K562 (cell line): ENCODE measurements around the gene LRCOL1. TPM values are rescaled to one million over a fixed set of nuclear protein-coding genes. Genes with fewer than 3 reads are reported as not detected.

Experiments
- ATAC-seq: fragments of 200-7000 bp; cut with Tn5 transposase; 3 replicates; pipeline ENCODE4 v1.9.1; 2020; ENCODE audit warnings: moderate library complexity
- BruUV-seq: library from RNA; stranded (reverse); fragments of 400-500 nt; replicated peaks from 2 replicates; lab custom pipeline; 2021; lab: Mats Ljungman, UMichigan
- CTCF ChIA-PET: fragments of 300-600 bp; formaldehyde crosslinking; extraction: SDS; loops from one replicate; lab custom pipeline; 2021; ENCODE audit warnings: low intra/inter-chr PET ratio; lab: Yijun Ruan, JAX
- POLR2A ChIA-PET: fragments of 300-600, 350-650 bp; sonication (Branson Sonifier 250); formaldehyde crosslinking; extraction: SDS; loops from one replicate; lab custom pipeline; 2021; ENCODE audit warnings: antibody characterized with exemption, inconsistent platforms; lab: Yijun Ruan, JAX
- DNase-seq, 4 experiments: peaks; one replicate each; pipeline versions ENCODE4 v3.0.0 to v3.0.0-alpha.2; 2011 to 2018; ENCODE audit warnings: low spot score in 3 of 4, mixed read lengths in 3 of 4; ENCODE audit errors: extremely low read depth in 1 of 4
- FAIRE-seq: peaks from 2 replicates; lab custom pipeline; 2011; peaks lifted over from hg19 to GRCh38; lab: Jason Lieb, UNC
- H2AFZ ChIP-seq: 2 replicates; pipeline ENCODE4 v1.6.0; 2011; ENCODE audit warnings: low read depth, low read length, control low read depth, inconsistent platforms
- H3K27ac ChIP-seq: fragments of 200-600 bp; 3 replicates; pipeline ENCODE4 v1.8.0; 2011; ENCODE audit warnings: low read depth, mild to moderate bottlenecking, control low read depth, inconsistent platforms, low read length, moderate library complexity, mixed read lengths; ENCODE audit errors: extremely low read depth
- H3K27me3 ChIP-seq, 2 experiments: fragments of 300-600 bp in 1 of 2; 2 replicates in 1 of 2; 3 replicates in 1 of 2; pipeline versions ENCODE4 v1.6.0 to v1.8.0; 2011; ENCODE audit warnings: inconsistent platforms in 2 of 2, low read length in 2 of 2, mild to moderate bottlenecking in 1 of 2, mixed read lengths in 1 of 2, moderate library complexity in 1 of 2; ENCODE audit not compliant: control insufficient read depth in 2 of 2, insufficient read depth in 2 of 2
- H3K36me3 ChIP-seq: fragments of 300-600 bp; 3 replicates; pipeline ENCODE4 v1.8.0; 2011; ENCODE audit warnings: mild to moderate bottlenecking, low read length, inconsistent platforms; ENCODE audit not compliant: control insufficient read depth, insufficient read depth
- H3K4me1 ChIP-seq, 2 experiments: fragments of 200-600 bp in 1 of 2; replicated peaks in 1 of 2; 2 replicates in 1 of 2; 3 replicates in 1 of 2; pipeline versions ENCODE4 v1.5.1 to v1.8.0; 2011; ENCODE audit warnings: inconsistent platforms in 2 of 2, low read length in 2 of 2, mild to moderate bottlenecking in 1 of 2, mixed read lengths in 1 of 2, moderate library complexity in 1 of 2; ENCODE audit not compliant: control insufficient read depth in 2 of 2, insufficient read depth in 2 of 2
- H3K4me2 ChIP-seq: 2 replicates; pipeline ENCODE4 v1.6.1; 2011; ENCODE audit warnings: low read length, control low read depth, inconsistent platforms, mixed read lengths; ENCODE audit not compliant: insufficient read depth
- H3K4me3 ChIP-seq: fragments of 200-600 bp; sonication (generic), shearing (Covaris generic); 2 replicates; pipeline ENCODE4 v1.5.1; 2016; ENCODE audit warnings: control low read depth, inconsistent platforms
- H3K79me2 ChIP-seq: fragments of 200-600 bp; 3 replicates; pipeline ENCODE4 v1.8.0; 2011; ENCODE audit warnings: low read length, inconsistent platforms; ENCODE audit not compliant: control insufficient read depth, insufficient read depth
- H3K9ac ChIP-seq, 2 experiments: 2 replicates each; pipeline versions ENCODE4 v1.6.0 to v1.6.1; 2011; ENCODE audit warnings: low read depth in 2 of 2, low read length in 2 of 2, control low read depth in 1 of 2, inconsistent platforms in 1 of 2, mild to moderate bottlenecking in 1 of 2, mixed read lengths in 1 of 2; ENCODE audit not compliant: insufficient read depth in 1 of 2
- H3K9me1 ChIP-seq: one replicate; pipeline ENCODE4 v1.6.0; 2011; ENCODE audit warnings: inconsistent platforms, mild to moderate bottlenecking, low read length, moderate library complexity; ENCODE audit not compliant: control insufficient read depth, insufficient read depth
- H3K9me3 ChIP-seq: replicated peaks from 2 replicates; pipeline ENCODE4 v1.5.1; 2011; ENCODE audit warnings: low read depth, low read length, inconsistent platforms; ENCODE audit not compliant: control insufficient read depth, insufficient read depth
- H4K20me1 ChIP-seq: replicated peaks from 2 replicates; pipeline ENCODE4 v1.6.1; 2011; ENCODE audit warnings: low read length, inconsistent platforms, mixed read lengths; ENCODE audit not compliant: control insufficient read depth, insufficient read depth
- ELK1 ChIP-seq: sonication (generic); formaldehyde crosslinking; IDR thresholded peaks from 2 replicates; pipeline ENCODE4 v1.8.1; 2022; ENCODE audit warnings: missing genetic modification reagents
- FOXP1 ChIP-seq: sonication (generic); formaldehyde crosslinking; IDR thresholded peaks from 2 replicates; pipeline ENCODE4 v1.8.0; 2022; ENCODE audit warnings: mild to moderate bottlenecking, missing genetic modification reagents
- GTF2A2 ChIP-seq: IDR thresholded peaks from 2 replicates; pipeline ENCODE4 v1.6.1; 2016; ENCODE audit warnings: mild to moderate bottlenecking, missing genetic modification characterization, missing compliant biosample characterization
- SMAD1 ChIP-seq: fragments of 150-350 bp; IDR thresholded peaks from 2 replicates; pipeline ENCODE4 v1.6.1; 2014; ENCODE audit warnings: low read length, low read depth; ENCODE audit not compliant: partially characterized antibody
- SREBF1 ChIP-seq: fragments of 150-350 bp; IDR thresholded peaks from 2 replicates; pipeline ENCODE4 v1.6.1; 2014; ENCODE audit warnings: antibody characterized with exemption, low read depth, low read length, borderline replicate concordance
- TBP ChIP-seq: optimal IDR thresholded peaks from 2 replicates; pipeline ENCODE3; 2011; ENCODE audit warnings: low read depth, low read length, improper control_type of control experiment
- ZNF140 ChIP-seq: fragments of 250-450 bp; sonication (Bioruptor Pico); IDR thresholded peaks from 2 replicates; pipeline ENCODE4 v1.8.0; 2021; ENCODE audit warnings: moderate library complexity, mild to moderate bottlenecking, inconsistent platforms
- ZNF408 ChIP-seq: fragments of 250-450 bp; sonication (Bioruptor Pico); IDR thresholded peaks from 2 replicates; pipeline ENCODE4 v1.4.0; 2020; ENCODE audit warnings: low read depth, mild to moderate bottlenecking, moderate library complexity
- ZNF449 ChIP-seq: fragments of 250-450 bp; sonication (Bioruptor Pico); IDR thresholded peaks from 2 replicates; pipeline ENCODE4 v1.8.0; 2022; ENCODE audit warnings: moderate library complexity, mild to moderate bottlenecking, inconsistent platforms
- ZNF75A ChIP-seq: fragments of 450-650 bp; formaldehyde crosslinking; IDR thresholded peaks from 2 replicates; pipeline ENCODE4 v1.4.0; 2020; ENCODE audit warnings: mild to moderate bottlenecking
- ZNF764 ChIP-seq: fragments of 250-450 bp; sonication (Bioruptor Pico); IDR thresholded peaks from 2 replicates; pipeline ENCODE4 v1.4.0; 2020; ENCODE audit warnings: low read depth, mild to moderate bottlenecking, moderate library complexity
- ZNF766 ChIP-seq: fragments of 200-800 bp; sonication (Bioruptor generic); conservative IDR thresholded peaks from 2 replicates; pipeline ENCODE4 v1.6.1; 2016; ENCODE audit warnings: missing genetic modification characterization, missing compliant biosample characterization
- WGBS: fragments of 100-300 bp; shearing (Covaris generic); methylation state at CpG from one replicate; pipeline ENCODE4 v1.1.6; 2016; ENCODE audit warnings: low coverage, mixed read lengths; ENCODE audit not compliant: insufficient coverage; ENCODE audit errors: missing lambda C conversion rate; 5-methylcytosine and 5-hydroxymethylcytosine counted together
- in situ Hi-C: fragments of 300-500 bp; cut with MboI; formaldehyde crosslinking; loops from 4 replicates; pipeline ENCODE4 v1.15.0; 2018; ENCODE audit warnings: inconsistent platforms, mixed read lengths
- intact Hi-C: fragments of 100-400 bp; cut with micrococcal nuclease; formaldehyde crosslinking; loops from 2 replicates; pipeline ENCODE4 v1.14.2; 2022
- polyA plus RNA-seq, 8 experiments: library from polyadenylated mRNA; depleted of rRNA in 4 of 8; stranded (reverse) in 5 of 8; unstranded in 3 of 8; fragments of >200 nt; fragmentation: Nextera tagmentation in 2 of 8; fragmentation: Illumina TruSeq in 1 of 8; extraction: Ambion mirVana in 2 of 8; extraction: Trizol in 1 of 8; gene quantifications; 2 replicates each; pipeline versions ENCODE4 v1.2.1 to v1.2.3, GENCODE V29; 2011 to 2014; ENCODE audit warnings: inconsistent platforms in 1 of 8, missing spikeins in 1 of 8
- total RNA-seq, 7 experiments: library from RNA; depleted of rRNA in 6 of 7; stranded (reverse); fragments of >200 nt in 6 of 7; fragmentation: Illumina TruSeq in 2 of 7; extraction: Trizol in 2 of 7; gene quantifications; 2 replicates each; pipeline versions ENCODE4 v1.2.1 to v1.2.3, GENCODE V29; 2011 to 2021; ENCODE audit warnings: low replicate concordance in 1 of 7
- TF ChIP-seq, protein P1 (sequence below): fragments of 450-650 bp; IDR thresholded peaks from 2 replicates; pipeline ENCODE4 v1.6.1; 2016; ENCODE audit warnings: missing biosample characterization, missing genetic modification characterization
- TF ChIP-seq, protein P2 (sequence below): fragments of 450-650 bp; conservative IDR thresholded peaks from 2 replicates; pipeline ENCODE4 v1.6.1; 2016; ENCODE audit warnings: missing genetic modification characterization, low read depth, mild to moderate bottlenecking, control low read depth, missing compliant biosample characterization

Gene LRCOL1
- total and polyA plus RNA-seq, 9 of the 15 experiments (the other 6 are each of a cell fraction or from before 2014, with no cell fraction given) = not detected

DNA sequence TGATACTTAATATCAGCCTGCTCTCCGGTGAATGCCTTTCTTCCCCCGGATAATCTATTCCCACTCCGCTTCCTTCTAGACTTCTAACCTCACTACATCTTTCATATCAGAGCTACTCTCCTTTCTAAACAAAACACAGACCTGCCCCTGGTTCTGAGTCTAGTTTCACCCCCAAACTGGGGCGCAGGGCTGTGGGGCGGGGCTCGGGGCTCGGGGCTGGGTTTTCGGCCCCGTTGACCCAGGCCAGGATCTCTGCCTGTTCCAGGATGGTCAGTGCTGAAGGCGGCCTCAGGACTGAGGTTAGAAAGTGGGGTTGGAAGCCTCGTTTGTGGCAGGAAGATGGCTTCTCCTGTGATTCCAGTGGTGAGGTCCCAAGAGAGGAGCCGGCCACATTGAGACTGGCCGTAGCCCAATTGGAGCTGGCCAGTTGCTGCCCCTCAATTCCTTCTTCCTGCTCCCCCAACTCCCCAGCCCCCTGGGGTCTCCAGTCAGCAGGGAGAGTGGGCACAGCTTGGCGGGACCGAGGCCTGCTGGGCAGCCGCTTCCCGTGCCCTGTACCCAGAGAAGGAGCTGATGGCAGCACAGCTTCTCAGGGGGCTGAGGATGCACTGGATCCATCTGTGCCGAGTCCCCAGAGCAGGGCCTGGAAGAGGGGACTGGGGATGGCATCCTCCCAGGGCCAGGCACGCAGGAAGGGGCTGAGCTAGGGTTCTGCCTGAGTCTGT lies 52.9 kb downstream of the LRCOL1 start:
- ChIA-PET POLR2A (interaction anchor here (0.7 kb wide), 1 partner anchor 55 kb away, joined by 3 read pairs; no protein-coding TSS in a partner anchor), CTCF (no interaction called here)
- no peak for FAIRE-seq
- DNase-seq = no peak
- H4K20me1 ChIP-seq = no peaks in the 10 kb centered on the region; the same call in 1 of the 2 replicates
- no peak overlapping the region for H3K4me2 ChIP-seq
- peaks cover 4% of the 10 kb centered on the region; the same call in 1 of the 3 replicates for H3K36me3 ChIP-seq
- peak overlapping the region in 1 of 2 experiments; percentile 45; a peak in 1 of 4 replicates for H3K9ac ChIP-seq
- H2AFZ ChIP-seq = no peak overlapping the region
- intact Hi-C loops = no loop called here
- H3K27ac ChIP-seq = no peak overlapping the region
- no peak overlapping the region for H3K4me3 ChIP-seq
- peaks cover 26% of the 10 kb centered on the region for H3K79me2 ChIP-seq
- BruUV-seq = no TSS peak
- no peak for TF ChIP-seq SREBF1
- TF ChIP-seq ZNF408 = no peak
- no peak for TF ChIP-seq ZNF75A (CRISPR knock-in tag)
- TF ChIP-seq GTF2A2 (tag) = no peak
- TF ChIP-seq, protein P1, sequence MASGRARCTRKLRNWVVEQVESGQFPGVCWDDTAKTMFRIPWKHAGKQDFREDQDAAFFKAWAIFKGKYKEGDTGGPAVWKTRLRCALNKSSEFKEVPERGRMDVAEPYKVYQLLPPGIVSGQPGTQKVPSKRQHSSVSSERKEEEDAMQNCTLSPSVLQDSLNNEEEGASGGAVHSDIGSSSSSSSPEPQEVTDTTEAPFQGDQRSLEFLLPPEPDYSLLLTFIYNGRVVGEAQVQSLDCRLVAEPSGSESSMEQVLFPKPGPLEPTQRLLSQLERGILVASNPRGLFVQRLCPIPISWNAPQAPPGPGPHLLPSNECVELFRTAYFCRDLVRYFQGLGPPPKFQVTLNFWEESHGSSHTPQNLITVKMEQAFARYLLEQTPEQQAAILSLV = no peak
- no peak for TF ChIP-seq SMAD1
- no peak for TF ChIP-seq ZNF764 (CRISPR knock-in tag)
- no peak for TF ChIP-seq ZNF140 (CRISPR knock-in tag)
- no peak for TF ChIP-seq ELK1
- TF ChIP-seq, protein P2, sequence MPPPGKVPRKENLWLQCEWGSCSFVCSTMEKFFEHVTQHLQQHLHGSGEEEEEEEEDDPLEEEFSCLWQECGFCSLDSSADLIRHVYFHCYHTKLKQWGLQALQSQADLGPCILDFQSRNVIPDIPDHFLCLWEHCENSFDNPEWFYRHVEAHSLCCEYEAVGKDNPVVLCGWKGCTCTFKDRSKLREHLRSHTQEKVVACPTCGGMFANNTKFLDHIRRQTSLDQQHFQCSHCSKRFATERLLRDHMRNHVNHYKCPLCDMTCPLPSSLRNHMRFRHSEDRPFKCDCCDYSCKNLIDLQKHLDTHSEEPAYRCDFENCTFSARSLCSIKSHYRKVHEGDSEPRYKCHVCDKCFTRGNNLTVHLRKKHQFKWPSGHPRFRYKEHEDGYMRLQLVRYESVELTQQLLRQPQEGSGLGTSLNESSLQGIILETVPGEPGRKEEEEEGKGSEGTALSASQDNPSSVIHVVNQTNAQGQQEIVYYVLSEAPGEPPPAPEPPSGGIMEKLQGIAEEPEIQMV (tag) = no peak
- TF ChIP-seq TBP = no peak
- no peak for TF ChIP-seq ZNF766
- no peak for TF ChIP-seq FOXP1 (CRISPR knock-in tag)
- no peak for TF ChIP-seq ZNF449 (CRISPR knock-in tag)
- H3K9me3 ChIP-seq = no peaks in the 10 kb centered on the region
- in situ Hi-C loops = loop anchor here (10.0 kb wide), 1 partner anchor 143 kb away; no protein-coding TSS in a partner anchor
- H3K27me3 ChIP-seq = no peaks in the 10 kb centered on the region
- H3K9me1 ChIP-seq = peaks cover 5% of the 10 kb centered on the region
- 93% methylated on average over 8 of the region's 19 CpGs for WGBS
- ATAC-seq = no peak
- peaks cover 6 to 76% of the 10 kb centered on the region in 2 experiments; a peak in 2 of 5 replicates for H3K4me1 ChIP-seq
